Lung microvascular endothelial cell (primary cell): Measurements from ENCODE around the gene KIF3B. TPM values are rescaled to one million over a fixed set of nuclear protein-coding genes. Genes with fewer than 3 reads are reported as not detected.
"Not testable (repeated sequence)": the region's sequence is repeated elsewhere in the genome, so short reads cannot be mapped to it uniquely, and the experiment has no call there.

Experiments used
- DNase-seq, 2 donors: peaks; one replicate each; pipeline versions ENCODE4 v3.0.0 to v3.0.0-alpha.2; 2010; ENCODE audit warnings: low read depth in 2 of 2
- total RNA-seq: library from RNA; depleted of rRNA; stranded (reverse); fragments of >200 nt; gene quantifications from 2 replicates; pipeline ENCODE4 v1.2.1, GENCODE V29; 2014

KIF3B gene
- total RNA-seq, 1 donor from 2014 or later = 22.6 TPM

GRCh38 chr20:32248043-32248442 lies 29.4 kb upstream of the KIF3B start:
- DNase-seq = no peak

- DNase-seq = no peak
These were observed 28.3 kb upstream of the KIF3B start for GRCh38 chr20:32249030-32249738.

- no peak for DNase-seq
These were observed 26.0 kb upstream of the KIF3B start for GRCh38 chr20:32251470-32251869.

- DNase-seq = no peak
These were observed 25.3 kb upstream of the KIF3B start for GRCh38 chr20:32252189-32252588.

- DNase-seq = not testable (repeated sequence)
These were observed 16.5 kb upstream of the KIF3B start for GRCh38 chr20:32260973-32261372.

GRCh38 chr20:32261644-32262043 lies 15.8 kb upstream of the KIF3B start:
- no peak for DNase-seq

GRCh38 chr20:32263398-32263954 lies 14.0 kb upstream of the KIF3B start:
- no peak for DNase-seq

GRCh38 chr20:32271620-32272019 lies 5.8 kb upstream of the KIF3B start:
- peak in 1 of 2 donors; percentile 77 for DNase-seq

- no peak for DNase-seq
These were observed 3.1 kb upstream of the KIF3B start for GRCh38 chr20:32274359-32274758.

GRCh38 chr20:32275163-32275562 lies 2.3 kb upstream of the KIF3B start:
- not testable (repeated sequence) for DNase-seq

GRCh38 chr20:32278199-32278643 lies 770 bp downstream of the KIF3B start:
- no peak for DNase-seq

- DNase-seq = no peak
These were observed 4.3 kb downstream of the KIF3B start for GRCh38 chr20:32281711-32282110.

GRCh38 chr20:32282461-32282860 lies 5.0 kb downstream of the KIF3B start:
- DNase-seq = no peak

- no peak for DNase-seq
These were observed 7.7 kb downstream of the KIF3B start for GRCh38 chr20:32285082-32285620.

GRCh38 chr20:32285621-32286371 lies 8.3 kb downstream of the KIF3B start:
- DNase-seq = peak in 1 of 2 donors; percentile 39

- no peak for DNase-seq
These were observed 9.8 kb downstream of the KIF3B start for GRCh38 chr20:32287231-32287638.

GRCh38 chr20:32288225-32288849 lies 10.9 kb downstream of the KIF3B start:
- no peak for DNase-seq

GRCh38 chr20:32289299-32289660 lies 11.8 kb downstream of the KIF3B start:
- DNase-seq = not testable (repeated sequence)

- no peak for DNase-seq
These were observed 12.4 kb downstream of the KIF3B start for GRCh38 chr20:32289661-32290431.

GRCh38 chr20:32291166-32291565 lies 13.7 kb downstream of the KIF3B start:
- no peak for DNase-seq

GRCh38 chr20:32292548-32292947 lies 15.1 kb downstream of the KIF3B start:
- DNase-seq = no peak
